ENCODE data around the gene ST7L.

DNA sequence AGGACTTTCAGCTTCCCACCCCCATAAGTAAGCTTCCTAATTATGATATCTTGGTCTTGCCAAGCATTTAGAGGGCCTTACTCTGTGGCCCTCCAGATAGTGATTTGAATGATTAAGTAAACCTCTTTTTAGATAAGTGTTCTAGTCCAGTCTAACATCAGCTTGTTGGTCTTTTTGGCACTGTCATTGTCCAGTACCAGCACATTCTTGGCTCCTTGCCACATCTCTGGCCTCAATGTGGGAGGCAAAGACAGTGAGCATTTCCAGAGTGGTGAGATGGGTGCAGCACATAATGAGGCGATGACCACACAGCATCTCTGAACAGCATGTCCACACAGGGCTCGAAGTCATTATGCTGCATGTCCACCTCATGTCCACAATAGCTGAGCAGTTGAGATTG is 6.8 kb upstream of the ST7L start:
- no peak for TF ChIP-seq POLR2A (IDR thresholded peaks at IDR 0.05)
- TF ChIP-seq, protein P1, sequence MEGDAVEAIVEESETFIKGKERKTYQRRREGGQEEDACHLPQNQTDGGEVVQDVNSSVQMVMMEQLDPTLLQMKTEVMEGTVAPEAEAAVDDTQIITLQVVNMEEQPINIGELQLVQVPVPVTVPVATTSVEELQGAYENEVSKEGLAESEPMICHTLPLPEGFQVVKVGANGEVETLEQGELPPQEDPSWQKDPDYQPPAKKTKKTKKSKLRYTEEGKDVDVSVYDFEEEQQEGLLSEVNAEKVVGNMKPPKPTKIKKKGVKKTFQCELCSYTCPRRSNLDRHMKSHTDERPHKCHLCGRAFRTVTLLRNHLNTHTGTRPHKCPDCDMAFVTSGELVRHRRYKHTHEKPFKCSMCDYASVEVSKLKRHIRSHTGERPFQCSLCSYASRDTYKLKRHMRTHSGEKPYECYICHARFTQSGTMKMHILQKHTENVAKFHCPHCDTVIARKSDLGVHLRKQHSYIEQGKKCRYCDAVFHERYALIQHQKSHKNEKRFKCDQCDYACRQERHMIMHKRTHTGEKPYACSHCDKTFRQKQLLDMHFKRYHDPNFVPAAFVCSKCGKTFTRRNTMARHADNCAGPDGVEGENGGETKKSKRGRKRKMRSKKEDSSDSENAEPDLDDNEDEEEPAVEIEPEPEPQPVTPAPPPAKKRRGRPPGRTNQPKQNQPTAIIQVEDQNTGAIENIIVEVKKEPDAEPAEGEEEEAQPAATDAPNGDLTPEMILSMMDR (IDR thresholded peaks at IDR 0.05): no peak
- TF ChIP-seq EP300 (IDR thresholded peaks at IDR 0.05): no peak
- TF ChIP-seq POLR2AphosphoS5 (IDR thresholded peaks at IDR 0.05): no peak
